Stimulated activated CD4-positive, alpha-beta T cell treated with anti-CD3 and anti-CD28 coated beads, Interleukin-1b, Interleukin-23, amount 100 ng/mL, for 4 hours (primary cell): ENCODE data around the gene THSD7A.
"Not testable (repeated sequence)": the region's sequence is repeated elsewhere in the genome, so short reads cannot be mapped to it uniquely, and the experiment has no call there.

Experiments used
- DNase-seq, 2 donors: peaks; one replicate each; pipeline ENCODE4 v3.0.0-alpha.2; 2020; ENCODE audit warnings: low read depth in 2 of 2

The THSD7A gene

GRCh38 chr7:11457419-11457818, 374.6 kb downstream of the THSD7A start:
- no peak for DNase-seq

DNA sequence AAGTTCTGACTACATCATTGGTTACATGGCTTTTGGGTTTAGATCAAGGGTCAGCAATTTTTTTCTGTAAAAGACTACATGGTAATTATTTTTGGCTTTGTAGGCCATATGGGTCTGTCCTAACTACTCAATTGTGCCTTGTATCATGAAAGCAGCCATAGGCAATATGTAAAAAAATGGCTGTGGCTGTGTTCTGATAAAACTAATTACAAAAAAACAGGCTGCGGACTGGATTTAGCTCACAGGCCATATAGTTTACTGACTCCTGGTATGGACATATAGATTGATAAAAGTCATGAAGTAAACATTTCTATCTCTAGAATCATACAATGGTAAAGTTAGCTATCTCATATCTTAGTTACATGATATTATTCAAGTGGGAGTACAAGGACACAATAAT, 375.4 kb downstream of the THSD7A start:
- no peak for DNase-seq

GRCh38 chr7:11452476-11452875, 379.5 kb downstream of the THSD7A start:
- no peak for DNase-seq

GRCh38 chr7:11450281-11450680, 381.7 kb downstream of the THSD7A start:
- DNase-seq, result no peak

- DNase-seq, result no peak
Observed at GRCh38 chr7:11449316-11449715, 382.7 kb downstream of the THSD7A start.

- no peak for DNase-seq
Observed at GRCh38 chr7:11448323-11448722, 383.7 kb downstream of the THSD7A start.

GRCh38 chr7:11447106-11447505, 384.9 kb downstream of the THSD7A start:
- no peak for DNase-seq

DNA sequence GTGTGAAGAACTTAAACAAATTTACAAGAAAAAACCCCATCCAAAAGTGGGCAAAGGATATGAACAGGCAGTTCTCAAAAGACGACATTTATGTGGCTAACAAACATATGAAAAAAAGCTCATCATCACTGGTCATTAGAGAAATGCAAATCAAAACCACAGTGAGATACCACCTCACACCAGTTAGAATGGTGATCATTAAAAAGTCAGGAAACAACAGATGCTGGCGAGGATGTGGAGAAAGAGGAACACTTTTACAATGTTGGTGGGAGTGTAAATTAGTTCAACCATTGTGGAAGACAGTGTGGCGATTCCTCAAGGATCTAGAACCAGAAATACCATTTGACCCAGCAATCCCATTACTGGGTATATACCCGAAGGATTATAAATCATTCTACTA, 388.1 kb downstream of the THSD7A start:
- DNase-seq, result not testable (repeated sequence)

DNA sequence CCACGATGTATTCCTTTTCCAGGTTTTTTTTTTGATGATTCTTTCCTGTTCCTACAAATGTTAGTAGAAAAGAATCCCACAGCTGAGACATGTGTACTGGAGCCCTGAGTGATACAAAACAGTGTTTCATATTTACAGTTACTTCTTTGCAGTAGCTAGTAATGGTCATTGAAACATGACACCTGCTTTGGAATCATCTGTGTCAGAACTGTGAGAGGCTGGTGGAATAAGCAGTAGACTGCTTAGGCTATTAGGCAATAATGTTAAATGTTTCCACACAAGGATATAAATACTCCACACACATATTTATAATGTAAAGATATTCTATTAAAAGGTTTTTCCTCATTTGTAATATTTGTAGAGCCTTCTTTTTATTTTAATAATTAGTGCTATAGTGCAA, 394.0 kb downstream of the THSD7A start:
- no peak for DNase-seq

DNA sequence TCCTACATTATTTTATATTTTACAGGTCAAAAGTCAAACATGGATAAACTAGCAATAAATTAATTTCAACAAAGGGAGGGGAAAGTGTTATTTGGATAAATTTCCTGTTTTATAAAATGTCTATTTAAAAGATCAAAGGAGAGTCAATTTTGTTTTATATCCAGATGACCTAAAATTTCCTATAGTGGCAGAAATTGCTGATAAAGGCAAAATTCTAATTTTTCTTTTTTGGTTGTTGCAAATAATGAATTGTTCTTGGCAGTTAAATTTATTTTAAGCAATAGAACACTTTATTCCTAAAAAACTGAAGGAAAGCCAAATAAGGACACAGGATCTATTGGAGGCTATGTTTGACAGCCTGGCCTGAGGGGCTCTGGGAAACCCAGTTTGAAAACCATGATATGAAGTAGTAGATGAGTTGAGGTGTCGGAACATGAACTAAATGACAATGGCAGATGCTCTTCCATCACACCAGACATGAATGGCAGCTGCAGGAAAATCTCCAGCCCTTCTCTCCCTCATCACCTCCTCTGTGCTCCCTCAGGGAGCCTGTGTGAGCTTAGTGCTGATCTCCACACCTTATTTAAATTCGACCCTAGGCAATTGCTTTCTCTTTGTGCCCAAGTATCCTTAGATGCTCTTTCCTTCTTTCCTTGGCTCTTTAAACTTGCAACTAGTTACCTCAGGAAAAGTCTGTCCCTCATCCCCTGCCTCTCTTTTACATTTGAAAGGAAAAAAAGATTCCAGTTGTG, 395.0 kb downstream of the THSD7A start:
- DNase-seq, result no peak

GRCh38 chr7:11436316-11436715, 395.7 kb downstream of the THSD7A start:
- DNase-seq, result no peak

DNA sequence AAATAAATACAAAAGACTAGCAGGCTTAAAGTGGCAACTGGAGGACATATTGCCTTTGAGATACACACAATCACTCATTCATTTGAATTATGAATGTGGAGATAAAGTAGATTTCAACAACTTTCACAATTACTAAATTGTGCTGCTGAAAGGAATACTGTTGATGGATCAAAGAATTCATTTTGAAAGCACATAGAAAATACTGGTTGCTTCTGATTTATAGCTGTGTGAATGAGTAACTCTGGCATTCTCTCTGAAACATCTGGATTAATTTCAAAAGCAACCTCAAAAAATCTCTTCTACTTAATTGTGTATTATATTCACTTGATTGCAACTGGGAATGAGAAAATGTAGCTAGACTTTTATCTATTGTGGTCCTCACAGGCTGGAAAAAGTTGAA, 397.6 kb downstream of the THSD7A start:
- no peak for DNase-seq

DNA sequence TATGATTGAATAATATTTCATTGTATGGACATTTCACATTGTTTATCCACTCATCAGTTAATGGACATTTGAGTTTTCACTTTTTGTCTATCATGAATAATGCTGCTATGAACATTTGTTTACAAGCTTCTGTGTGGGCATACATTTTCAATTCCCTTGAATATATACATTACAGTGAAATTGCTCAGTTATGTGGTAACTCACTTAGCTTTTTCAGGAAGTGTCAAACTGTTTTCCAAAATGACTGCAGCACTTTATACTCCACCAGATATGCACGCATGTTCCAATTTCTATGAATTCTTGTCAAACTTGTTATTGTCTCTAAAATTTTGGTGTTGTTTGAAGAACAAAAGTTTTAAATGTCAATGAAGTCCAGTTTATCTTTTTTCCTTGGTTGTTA, 401.2 kb downstream of the THSD7A start:
- DNase-seq, result no peak

DNA sequence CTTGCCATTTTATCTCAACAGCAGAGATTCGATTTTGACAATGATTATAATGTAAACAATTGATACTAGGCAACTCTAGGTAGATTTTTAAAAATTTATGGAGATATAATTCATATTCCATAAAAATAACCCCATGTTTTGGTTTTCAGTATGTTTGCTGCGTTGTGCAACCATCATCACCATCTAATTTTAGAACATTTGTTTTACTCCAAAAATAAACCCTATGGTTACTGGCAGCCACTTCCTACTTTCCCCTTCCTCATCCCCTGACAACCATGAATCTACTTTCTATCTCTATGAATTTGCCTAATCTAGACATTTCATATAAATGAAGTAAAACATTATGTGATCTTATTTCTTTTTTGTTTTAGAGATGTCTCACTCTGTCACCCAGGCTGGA, 401.9 kb downstream of the THSD7A start:
- no peak for DNase-seq

- DNase-seq, result no peak
Observed at GRCh38 chr7:11428877-11429581, 403.0 kb downstream of the THSD7A start.

GRCh38 chr7:11427686-11428273, 404.2 kb downstream of the THSD7A start:
- DNase-seq, result no peak

DNA sequence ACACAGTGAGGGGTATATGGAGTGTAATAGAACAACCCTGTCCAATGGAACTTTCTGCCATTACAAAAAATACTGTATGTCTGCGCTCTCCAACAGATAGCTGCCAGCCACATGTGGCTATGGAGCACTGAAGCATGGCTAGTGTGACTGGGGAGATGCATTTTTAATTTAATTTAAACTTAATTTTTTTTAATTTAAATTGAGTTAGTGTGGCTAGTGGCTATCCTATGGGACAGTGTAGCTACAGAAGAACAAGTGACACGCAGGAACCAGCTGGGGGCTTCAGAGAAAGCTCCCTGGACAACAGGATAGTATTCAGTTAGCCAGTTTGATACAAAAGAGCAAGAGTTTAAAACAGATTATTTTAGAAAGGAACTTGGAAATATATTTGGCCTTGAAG, 408.0 kb downstream of the THSD7A start:
- DNase-seq, result no peak

DNA sequence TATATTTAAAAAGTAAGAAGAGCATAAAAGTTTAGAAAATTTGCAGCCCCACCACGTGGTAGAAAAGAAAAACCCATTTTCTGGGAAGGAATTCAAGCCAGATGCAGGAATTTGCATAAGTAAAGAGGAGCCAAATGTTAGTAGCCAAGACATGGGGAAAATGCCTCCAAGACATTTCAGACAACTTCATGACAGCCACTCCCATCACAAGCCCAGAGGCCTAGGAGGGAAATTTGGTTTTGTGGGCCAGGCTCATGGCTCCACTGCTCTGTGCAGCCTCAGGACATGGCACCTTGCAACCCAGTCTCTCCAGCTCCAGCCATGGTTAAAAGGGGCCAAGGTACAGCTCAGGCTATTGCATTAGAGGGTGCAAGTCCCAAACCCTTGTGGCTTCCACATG, 411.9 kb downstream of the THSD7A start:
- DNase-seq, result no peak

GRCh38 chr7:11416641-11417458, 415.1 kb downstream of the THSD7A start:
- no peak for DNase-seq

DNA sequence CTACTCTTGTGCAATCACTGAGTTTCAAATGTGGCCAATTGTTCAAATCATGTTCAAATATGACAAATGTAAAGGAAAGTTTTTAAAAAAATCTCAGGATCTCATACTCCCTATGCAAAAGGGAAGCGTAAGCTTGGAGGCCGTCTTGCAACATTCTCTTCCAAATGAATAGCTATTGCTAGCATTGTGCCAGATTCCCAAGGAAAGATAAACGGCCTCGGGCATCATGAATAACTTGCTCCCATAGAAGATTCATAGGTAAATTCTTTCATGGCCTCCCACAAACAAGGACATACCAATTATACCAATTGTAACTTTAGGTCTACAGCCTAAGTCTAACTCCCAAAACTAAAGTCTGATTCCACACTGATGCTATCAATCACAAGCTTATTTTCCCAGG, 416.9 kb downstream of the THSD7A start:
- no peak for DNase-seq

DNA sequence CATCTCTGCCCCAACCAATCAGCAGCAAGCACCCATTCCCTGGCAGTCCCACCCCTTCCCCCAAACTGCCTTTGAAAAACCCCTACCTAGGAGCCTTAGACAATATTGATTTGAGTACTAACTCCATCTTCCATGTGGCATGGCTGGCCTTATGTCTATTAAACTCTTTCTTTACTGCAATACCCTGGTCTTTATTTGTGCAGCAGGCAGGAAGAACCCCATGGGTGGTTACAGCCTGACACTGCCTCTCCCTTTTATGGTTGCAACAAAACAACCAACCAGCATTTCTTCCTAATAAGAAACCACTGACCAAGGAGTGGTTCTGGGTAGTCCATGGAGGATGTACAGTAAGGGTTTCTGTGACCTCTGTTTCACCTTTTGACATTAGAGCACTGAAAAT, 418.1 kb downstream of the THSD7A start:
- no peak for DNase-seq

GRCh38 chr7:11412036-11412435, 420.0 kb downstream of the THSD7A start:
- no peak for DNase-seq
